HG03469 (cell line): ENCODE data around the gene IVD.
A peak's percentile ranks its signal among the peaks of the same experiment; 100 is the strongest.

Experiments
- ATAC-seq: cut with Tn5 transposase; IDR thresholded peaks from one replicate; pipeline ENCODE4 v1.9.1; 2021; ENCODE audit warnings: mild to moderate bottlenecking, moderate library complexity, moderate number of reproducible peaks; ENCODE audit not compliant: unreplicated experiment

Gene IVD

DNA sequence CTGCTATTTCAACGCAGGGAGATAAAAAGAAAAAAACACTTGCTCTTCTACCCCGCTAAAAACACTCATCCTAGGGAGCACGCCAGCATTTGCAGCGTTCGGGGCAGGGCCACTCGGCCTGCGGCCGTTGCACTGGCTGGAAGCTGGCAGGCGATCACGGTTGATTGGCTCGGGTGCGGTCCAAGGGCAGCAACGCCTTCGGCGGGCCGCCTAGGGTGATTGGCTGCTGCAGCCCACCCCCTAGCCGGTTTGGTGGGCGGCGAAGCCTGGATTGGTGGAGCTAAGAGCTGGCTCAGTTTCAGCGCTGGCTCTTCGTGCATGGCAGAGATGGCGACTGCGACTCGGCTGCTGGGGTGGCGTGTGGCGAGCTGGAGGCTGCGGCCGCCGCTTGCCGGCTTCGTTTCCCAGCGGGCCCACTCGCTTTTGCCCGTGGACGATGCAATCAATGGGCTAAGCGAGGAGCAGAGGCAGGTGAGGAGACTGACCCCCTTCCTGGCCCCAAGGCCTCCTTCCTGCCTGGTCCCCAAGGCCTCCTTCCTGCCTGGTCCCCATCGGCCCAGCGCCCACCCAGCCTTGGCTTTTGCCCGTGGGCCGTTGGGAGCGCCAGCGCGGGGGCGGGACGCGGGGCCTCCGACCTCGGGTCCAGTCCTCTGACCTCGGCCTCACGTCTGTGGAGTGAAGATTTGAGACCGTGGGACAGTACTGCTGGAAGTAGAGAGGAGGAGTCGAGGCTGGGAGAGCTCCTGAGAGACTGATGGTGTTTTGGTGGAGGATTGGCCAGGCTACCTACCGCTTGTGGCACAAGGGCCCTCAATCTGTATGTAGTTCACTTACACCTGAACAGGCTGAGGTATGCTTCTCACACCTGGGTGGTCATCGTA is at the start of gene IVD:
TSS of gene IVD (plus strand) at position 295 of the 881 bp plus-strand sequence. CDS start at position 328, 33 bp downstream.
- ATAC-seq, result peak; percentile 82

DNA sequence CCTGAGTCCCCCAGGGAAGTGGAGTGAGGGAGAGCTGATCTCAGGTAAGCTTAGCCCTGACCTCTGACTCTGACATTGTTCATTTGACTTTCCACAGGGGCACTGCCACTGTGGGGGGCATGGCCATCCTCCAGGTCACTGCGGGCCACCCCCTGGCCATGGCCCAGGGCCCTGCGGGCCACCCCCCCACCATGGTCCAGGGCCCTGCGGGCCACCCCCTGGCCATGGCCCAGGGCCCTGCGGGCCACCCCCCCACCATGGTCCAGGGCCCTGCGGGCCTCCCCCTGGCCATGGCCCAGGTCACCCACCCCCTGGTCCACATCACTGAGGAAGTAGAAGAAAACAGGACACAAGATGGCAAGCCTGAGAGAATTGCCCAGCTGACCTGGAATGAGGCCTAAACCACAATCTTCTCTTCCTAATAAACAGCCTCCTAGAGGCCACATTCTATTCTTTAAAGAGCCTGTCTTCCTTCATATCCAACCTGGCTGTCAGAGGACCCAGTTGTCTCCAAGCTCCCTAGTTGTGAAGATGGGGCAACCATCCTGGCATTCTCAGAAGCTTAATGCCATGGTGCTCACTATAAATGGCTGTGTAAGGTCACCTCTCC is 49.5 kb upstream of the IVD start:
- no peak for ATAC-seq

DNA sequence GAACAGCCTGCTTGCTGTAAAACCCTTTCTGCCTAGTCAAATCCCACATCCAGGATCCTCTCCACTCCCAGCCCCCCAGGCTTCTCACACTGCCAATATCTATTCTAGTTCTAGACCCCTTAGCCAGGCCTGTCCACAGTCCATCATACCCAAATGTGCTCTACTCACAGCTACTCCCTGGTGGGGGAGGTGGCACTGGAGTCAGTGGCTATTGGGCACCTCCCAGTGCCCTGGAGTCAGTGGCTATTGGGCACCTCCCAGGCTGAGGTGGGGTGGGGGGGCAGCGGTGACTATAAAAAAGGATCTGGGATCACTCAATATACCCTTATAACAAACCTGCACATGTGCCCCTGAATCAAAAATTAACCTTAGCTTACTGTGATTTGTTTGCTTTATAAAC is 48.3 kb upstream of the IVD start:
- ATAC-seq, result no peak

DNA sequence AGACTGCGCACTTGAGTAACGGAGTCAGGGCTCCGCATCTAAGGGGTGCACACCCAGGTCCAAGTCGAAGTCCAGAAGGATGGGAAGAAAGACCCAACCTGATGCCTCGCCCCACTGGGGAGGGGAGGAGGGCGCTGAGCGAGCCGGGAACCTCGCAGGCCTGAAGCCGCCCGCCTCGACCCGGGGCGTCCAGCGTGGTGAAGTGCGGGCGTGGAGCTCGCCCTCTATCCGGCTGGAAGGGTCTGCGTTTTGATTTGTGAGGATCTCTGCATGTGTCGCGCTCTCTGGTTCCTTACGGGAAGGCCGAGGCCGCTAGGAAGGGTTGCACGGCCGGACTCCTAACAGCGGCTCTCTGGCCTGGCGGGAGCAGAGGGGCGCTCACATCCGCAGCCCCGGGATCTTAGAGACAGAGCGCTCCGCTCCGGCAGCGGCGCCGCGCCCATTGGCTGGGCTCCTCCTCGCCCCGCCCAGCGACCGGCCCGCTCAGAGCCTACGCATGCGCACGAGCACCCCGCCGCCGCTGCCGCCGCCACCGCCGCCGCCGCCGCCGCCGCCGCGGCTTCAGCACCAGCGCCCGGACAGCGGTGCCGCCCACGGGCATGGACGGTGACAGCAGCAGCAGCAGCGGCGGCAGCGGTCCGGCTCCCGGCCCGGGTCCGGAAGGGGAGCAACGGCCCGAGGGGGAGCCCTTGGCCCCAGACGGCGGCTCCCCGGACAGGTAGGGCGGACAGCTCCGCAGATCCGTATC is 47.7 kb upstream of the IVD start, which contains the start of gene DISP2:
TSS of gene DISP2 (plus strand) at position 497 of the 748 bp plus-strand sequence. CDS start at position 600, 103 bp downstream.
- ATAC-seq, result peak; percentile 72

DNA sequence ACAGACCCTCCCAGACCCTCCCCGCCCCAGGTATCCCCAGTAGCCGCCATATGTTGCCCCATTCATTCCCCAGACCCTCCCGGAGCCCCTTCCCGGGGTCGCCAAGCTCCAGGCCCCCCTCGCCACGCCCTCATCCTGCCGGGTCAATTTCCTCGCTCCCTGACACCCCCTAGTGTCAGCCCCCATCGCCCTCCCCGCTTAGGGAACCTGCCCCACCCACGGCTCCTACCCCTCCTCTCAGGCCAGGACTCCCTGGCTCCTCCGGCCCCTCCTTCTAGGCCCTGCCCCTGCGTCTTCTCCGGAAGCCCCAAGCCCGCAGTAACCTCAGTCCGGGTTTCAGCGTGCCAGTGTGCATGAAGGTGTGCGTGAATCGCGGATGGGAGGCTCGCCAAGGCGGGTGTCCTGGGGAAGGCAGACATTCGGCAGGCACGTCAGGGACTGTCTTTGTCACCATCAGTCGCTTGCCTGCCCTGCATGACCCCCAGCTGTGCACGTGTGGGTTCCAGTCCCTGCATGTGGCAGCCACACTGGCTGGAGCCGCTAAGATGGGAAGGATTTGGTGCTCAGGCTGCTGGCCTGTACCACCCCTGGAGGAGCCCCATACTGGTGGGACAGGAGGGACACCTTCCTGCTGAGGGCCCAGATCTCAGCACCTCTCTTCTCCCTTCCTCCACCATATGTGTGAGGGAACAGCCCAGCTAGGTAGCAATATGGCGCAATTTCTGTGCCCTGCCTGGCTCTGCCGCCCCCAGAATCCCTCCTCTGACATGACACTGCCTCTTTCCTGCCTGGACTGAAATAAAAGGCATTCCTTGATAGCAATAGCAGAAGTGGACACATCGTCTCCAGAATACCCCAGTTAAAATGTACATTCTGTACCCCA is 46.9 kb upstream of the IVD start:
- ATAC-seq, result no peak

DNA sequence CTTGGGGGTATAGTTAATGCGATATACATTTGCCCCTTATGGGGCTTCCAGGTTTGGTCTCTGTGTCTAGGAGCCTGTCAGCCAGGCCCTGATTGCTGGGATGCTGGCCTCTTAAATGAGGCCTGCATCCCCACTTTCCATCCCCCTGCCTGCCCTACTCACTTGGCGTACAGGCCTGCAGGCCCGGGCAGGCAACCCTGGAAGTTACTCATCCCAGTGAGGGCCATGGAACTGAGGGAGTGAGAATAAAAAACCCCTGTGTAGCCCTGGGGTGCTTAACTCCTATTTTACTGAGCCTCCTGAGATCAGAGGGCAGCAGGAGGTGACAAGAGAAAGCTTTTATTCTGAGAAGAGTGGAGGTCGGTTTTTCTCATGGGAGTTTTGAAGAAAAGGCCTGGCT is 45.6 kb upstream of the IVD start:
- ATAC-seq, result no peak

DNA sequence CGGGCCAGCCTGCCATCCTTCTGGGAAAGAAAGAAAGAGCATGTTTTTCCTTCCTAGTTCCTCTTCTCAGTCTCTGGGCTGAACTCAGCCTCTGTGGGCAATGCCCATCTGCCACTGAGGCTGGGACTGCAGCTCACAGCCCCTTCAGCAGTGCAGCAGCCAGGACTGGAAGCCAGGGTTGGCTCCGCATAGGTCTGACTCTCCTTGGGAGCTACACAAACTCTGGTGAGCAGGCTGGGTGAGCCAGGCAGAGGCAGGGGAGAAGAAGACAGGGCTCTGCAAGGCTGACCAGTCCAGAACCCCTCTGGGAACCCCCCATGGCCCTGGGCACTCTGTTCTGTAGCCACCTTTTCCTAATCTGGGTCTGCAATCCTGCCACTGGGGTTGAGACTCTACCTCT is 44.0 kb upstream of the IVD start:
- ATAC-seq, result no peak

DNA sequence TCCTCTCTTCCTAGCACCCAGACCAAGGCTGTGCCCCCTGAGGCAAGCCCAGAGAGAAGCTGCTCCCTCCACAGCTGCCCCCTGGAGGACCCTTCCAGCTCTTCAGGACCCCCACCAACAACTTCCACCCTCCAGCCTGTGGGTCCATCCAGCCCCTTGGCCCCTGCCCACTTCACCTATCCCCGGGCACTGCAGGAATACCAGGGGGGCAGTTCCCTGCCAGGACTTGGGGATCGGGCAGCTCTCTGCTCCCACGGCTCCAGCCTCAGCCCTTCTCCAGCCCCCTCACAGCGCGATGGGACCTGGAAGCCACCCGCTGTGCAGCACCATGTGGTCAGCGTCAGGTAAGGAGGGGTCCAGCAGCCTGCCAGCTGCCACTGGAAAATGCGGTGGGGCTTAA is 42.0 kb upstream of the IVD start:
- ATAC-seq, result no peak

DNA sequence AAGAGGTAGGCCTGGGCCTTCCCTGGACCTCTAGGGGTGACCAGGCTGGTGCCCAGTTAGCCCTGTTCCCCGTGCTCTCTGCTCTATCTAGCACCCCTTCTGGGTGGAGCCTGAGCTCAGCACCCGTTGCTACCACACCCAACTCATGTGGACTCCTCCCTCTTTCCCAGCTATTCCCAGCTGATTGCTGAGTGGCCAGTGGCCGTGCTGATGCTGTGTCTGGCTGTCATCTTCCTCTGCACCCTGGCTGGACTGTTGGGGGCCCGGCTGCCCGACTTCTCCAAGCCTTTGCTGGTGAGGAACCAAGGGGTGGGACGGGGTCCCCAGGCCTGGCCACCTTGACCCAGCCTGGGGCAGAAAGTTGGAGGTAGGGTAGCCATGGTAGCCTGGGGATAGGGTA is 41.3 kb upstream of the IVD start:
- no peak for ATAC-seq

DNA sequence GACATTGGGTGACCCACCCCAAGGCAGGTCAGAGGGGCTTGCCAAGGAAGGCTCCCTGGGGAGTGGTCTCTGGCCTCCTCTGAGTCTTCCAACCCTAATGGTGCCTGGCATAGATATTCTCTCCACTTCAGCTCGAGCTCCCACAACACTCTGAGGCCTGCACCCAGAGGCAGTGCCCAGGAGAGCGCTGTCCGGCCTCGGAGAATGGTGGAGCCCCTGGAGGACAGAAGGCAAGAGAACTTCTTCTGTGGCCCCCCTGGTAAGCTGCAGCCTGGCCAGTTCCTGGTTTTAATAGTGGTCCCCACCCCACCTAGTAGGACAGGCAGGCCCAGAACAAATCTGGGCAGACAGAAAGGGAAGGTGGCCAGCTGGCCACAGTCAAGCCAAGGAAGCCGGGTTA is 40.6 kb upstream of the IVD start:
- ATAC-seq, result no peak

DNA sequence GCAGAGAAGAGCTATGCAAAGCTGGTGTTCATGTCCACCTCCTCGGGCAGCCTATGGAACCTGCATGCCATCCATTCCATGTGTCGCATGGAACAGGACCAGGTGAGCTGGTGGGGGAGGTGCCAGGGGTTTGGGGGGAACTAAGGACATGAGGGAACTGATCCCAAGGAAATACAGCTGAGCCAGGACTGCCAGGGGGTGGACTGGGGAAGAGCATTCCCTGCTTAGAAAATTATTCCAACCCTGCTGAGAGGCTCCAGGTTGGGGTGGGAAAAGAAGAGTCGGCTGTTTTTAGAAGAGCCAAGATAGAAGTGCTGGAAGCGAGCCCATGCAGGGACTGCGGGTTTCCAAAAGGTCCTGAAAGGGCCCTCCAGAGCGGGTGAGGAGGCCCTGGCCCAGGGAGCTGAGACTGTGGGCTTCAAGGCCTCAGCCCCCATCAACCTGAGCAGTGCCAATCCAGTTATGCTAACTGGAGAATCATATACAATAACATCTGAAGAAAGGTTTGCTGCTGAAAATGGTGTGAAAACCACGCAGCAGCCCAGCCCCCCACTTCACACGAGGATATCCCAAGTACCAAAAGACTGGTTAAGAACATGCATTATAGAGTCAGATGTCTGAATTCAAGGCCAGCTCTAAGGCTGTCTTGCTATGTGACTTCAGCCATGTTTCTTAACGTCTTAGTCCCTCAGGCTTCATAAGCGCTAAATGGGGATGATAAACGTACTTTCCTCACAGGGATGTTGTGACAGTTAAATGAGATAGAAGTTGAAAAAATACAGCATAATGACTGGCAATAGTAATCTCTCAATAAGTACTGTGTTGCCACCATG is 39.8 kb upstream of the IVD start:
- ATAC-seq, result no peak

DNA sequence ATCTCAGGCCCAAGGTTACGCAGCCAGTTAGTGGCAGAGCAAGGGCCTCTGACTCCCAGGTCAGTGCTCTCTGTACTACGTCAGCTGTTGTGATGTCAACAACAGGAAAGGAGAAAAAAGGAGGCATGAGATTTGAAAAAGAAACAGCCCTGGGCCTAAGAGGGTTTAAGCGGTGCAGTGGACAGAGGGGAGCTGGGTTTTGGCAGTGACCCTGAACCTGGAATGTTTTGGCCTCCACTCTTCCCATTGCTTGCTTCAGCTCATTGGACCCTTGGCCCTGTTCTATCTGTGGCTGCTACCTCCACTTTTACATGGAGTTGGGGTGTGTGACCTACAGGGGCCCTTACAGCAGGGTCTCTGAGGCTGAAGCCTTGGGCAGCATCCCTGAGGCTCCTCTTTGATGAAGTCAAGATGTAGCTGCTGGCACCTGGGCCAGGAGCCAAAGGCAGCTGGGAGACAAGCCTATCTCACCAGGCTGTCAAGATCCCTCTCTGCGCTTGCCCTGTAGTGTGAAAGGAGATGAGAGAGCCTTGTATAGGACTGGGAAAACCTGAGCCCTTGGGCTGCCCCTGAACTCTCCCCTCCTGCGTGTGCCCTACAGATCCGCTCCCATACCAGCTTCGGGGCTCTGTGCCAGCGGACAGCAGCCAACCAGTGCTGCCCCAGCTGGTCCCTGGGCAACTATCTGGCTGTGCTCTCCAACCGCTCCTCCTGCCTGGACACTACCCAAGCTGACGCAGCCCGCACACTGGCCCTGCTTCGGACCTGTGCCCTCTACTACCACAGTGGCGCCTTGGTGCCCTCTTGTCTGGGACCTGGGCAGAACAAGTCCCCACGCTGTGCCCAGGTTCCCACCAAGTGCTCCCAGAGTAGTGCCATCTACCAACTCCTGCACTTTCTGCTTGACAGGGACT is 38.9 kb upstream of the IVD start:
- no peak for ATAC-seq

DNA sequence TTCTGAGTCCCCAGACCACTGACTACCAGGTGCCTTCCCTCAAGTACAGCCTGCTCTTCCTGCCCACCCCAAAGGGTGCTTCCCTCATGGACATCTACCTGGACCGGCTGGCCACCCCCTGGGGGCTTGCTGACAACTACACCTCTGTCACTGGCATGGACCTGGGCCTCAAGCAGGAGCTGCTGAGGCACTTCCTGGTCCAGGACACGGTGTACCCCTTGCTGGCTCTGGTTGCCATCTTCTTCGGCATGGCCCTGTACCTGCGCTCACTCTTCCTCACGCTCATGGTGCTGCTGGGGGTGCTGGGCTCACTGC is 38.3 kb upstream of the IVD start:
- no peak for ATAC-seq

DNA sequence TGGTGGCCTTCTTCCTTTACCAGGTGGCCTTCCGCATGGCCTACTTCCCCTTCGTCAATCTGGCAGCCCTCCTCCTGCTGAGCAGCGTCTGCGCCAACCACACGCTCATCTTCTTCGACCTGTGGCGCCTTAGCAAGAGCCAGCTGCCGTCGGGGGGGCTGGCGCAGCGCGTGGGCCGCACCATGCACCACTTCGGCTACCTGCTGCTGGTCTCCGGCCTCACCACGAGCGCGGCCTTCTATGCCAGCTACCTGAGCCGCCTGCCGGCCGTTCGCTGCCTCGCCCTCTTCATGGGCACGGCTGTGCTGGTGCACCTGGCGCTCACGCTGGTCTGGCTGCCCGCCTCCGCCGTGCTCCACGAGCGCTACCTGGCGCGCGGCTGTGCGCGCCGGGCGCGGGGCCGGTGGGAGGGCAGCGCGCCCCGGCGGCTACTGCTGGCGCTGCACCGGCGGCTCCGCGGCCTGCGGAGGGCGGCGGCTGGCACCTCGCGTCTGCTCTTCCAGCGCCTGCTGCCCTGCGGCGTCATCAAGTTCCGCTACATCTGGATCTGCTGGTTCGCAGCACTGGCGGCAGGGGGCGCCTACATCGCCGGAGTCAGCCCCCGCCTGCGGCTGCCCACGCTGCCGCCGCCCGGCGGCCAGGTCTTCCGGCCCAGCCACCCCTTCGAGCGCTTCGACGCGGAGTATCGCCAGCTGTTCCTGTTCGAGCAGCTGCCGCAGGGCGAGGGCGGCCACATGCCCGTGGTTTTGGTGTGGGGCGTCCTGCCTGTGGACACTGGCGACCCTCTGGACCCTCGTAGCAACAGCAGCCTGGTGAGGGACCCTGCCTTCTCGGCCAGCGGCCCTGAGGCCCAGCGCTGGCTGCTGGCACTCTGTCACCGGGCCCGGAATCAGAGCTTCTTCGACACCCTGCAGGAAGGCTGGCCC is 37.6 kb upstream of the IVD start:
- ATAC-seq, result peak; percentile 69

DNA sequence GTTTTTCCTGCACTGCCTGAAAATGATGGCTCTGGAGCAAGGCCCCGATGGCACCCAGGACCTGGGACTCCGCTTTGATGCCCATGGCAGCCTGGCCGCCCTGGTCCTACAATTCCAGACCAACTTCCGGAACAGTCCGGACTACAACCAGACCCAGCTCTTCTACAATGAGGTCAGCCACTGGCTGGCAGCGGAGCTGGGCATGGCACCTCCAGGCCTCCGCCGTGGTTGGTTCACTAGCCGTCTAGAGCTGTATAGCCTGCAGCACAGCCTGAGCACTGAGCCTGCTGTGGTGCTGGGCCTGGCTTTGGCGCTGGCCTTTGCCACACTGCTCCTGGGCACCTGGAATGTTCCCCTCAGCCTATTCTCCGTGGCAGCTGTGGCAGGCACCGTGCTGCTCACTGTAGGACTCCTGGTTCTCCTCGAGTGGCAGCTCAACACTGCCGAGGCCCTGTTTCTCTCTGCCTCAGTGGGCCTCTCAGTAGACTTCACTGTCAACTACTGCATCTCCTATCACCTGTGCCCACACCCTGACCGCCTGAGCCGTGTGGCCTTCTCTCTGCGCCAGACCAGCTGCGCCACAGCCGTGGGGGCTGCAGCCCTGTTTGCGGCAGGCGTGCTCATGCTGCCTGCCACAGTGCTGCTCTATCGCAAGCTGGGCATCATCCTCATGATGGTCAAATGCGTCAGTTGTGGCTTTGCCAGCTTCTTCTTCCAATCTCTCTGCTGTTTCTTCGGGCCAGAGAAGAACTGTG is 36.7 kb upstream of the IVD start:
- no peak for ATAC-seq

DNA sequence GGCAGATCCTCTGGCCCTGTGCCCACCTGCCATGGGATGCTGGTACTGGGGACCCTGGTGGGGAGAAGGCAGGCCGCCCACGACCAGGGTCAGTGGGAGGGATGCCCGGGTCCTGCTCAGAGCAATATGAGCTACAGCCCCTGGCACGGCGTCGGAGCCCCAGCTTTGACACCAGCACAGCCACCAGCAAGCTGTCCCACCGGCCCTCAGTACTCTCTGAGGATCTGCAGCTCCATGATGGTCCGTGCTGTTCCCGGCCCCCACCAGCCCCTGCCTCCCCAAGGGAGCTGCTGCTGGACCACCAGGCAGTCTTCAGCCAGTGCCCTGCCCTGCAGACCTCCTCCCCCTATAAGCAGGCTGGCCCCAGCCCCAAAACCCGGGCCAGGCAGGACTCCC is 36.1 kb upstream of the IVD start:
- no peak for ATAC-seq

DNA sequence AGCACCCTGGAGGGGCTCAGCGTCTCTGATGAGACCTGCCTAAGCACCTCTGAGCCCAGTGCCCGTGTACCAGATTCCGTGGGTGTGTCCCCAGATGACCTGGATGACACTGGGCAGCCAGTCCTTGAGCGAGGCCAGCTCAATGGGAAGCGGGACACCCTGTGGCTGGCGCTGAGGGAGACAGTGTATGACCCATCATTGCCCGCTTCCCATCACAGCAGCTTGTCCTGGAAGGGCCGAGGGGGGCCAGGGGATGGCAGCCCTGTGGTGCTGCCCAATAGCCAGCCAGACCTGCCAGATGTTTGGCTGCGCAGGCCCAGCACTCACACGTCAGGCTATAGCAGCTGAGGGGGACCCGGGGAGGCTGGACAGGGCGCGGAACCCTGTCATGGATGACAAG is 35.6 kb upstream of the IVD start:
- no peak for ATAC-seq
